ENCODE results near the gene EPB41L5. TPM values are rescaled to one million over a fixed set of nuclear protein-coding genes. Genes with fewer than 3 reads are reported as not detected.
"Not testable (repeated sequence)": the region's sequence is repeated elsewhere in the genome, so short reads cannot be mapped to it uniquely, and the experiment has no call there.

Gene EPB41L5
- total RNA-seq, 1 donor from 2014 or later = 13.2 TPM

DNA sequence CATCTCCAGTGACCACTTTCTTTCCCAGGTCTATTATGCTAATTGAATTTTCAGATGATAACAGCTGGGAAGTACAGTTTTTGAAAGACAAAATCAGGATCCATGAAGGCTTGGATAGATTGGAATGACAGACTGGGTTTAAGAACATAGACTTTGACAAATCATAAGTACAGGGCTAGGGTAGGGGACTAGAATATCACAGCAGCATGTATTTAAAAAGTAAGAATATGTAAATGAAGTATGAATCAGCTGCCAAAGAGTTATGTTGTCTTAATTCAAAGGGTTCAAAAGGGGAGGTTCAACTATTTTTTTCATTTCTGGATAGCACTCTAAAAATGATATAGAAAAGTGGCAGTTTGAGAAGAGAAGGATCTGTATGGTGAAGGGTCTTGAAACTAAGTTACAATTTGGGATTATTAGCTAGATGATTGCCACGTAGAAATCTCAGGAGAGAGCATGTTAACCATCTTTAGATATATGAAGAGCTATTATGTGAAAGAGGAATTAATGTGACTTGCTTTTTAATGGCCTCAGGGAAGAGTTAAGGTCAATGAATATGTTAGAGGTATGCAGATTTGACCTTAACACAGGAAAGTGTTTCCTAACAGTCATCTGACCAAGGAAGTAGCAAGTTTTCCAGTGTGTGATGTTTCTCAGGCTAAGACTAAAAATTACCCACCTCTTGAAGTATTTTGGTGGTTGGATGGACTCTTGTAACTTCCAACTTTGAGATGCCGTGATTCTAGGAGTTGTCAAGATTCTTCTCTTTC, 128.6 kb downstream of the EPB41L5 start:
- no peak for DNase-seq (ENCODE audit: low read depth in 2 of 2)

DNA sequence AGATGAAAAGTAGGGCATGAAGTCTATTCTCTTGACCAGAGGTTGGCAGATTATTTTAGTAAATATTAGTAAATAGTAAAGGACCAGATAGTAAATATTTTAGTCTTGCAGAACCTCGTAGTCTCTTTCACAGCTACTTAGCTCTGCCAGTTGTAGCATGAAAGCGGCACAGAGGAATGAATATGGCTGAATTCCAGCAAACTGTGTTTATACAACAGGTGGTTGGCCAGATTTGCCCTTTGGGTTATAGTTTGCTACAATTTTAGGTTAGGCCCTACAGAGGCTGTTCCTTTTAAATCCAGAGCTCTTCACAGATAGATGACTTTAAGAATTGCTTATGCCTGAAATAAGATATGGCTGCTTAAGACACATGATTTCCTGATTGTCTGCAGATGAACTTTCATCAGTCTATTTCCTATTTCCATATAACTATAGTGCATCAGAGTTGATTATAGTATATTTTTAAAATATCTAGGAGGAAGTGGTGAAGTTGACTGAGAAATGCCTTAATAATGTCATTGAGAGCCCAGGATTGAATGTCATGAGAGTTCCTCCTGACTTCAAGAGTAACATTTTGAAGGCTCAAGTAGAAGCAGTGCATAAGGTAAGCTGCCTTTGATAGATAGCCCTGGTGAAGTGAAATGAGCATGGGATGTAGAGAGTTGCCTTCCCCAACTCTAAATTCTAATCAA, 129.8 kb downstream of the EPB41L5 start:
- no peak for DNase-seq (ENCODE audit: low read depth in 2 of 2)

DNA sequence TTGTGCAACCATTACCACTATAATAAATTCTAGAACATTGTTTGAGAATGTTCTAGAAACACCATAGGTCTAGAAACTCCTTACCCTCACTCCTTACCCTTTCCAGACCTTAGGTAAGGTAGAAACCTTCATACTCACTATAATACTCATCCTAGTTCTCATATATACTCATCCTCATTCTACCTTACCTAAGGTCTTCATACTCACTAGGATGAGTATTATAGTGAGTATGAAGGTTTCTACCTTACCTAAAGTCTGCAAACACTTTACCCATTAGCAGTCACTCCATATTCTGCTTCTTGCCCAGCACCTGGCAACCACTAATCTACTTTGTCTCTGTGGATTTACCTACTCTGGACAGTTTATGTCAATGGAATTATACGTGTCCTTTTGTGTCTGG, 135.4 kb downstream of the EPB41L5 start:
- no peak for DNase-seq (ENCODE audit: low read depth in 2 of 2)

DNA sequence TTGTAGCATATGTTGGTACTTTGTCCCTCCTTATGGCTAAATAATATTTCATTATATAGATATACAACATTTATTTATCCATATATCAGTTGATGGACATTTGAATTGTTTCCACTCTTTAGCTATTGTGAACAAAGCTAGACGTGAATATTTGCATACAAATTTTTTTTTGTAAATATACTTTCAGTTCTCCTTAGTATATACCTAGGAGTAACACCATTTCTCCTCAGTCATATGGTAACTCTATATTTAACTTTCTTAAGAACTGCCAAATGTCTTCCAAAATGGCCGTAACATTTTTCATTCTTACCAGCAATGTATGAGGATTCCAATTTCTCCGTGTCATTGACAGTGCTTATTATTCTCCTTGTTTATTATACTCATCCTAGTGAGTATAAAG, 135.8 kb downstream of the EPB41L5 start:
- DNase-seq (ENCODE audit: low read depth in 2 of 2) = no peak

DNA sequence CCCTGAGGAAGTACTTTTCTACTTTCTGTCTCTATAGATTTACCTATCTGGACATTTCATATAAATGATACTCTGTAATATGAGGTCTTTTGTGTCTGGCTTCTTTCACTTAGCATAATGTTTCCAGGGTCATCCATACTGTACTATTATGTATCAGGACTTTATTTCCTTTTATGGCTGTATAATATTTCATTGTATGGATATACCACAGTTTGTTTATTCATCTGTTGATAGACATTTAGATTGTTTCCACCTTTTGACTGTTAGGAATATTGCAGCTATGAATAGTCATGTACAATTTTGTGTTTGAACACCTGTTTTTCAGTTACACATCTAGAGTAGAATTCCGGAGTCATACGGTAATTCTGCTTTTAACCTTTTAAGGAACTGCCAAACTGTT, 136.5 kb downstream of the EPB41L5 start:
- no peak for DNase-seq (ENCODE audit: low read depth in 2 of 2)

DNA sequence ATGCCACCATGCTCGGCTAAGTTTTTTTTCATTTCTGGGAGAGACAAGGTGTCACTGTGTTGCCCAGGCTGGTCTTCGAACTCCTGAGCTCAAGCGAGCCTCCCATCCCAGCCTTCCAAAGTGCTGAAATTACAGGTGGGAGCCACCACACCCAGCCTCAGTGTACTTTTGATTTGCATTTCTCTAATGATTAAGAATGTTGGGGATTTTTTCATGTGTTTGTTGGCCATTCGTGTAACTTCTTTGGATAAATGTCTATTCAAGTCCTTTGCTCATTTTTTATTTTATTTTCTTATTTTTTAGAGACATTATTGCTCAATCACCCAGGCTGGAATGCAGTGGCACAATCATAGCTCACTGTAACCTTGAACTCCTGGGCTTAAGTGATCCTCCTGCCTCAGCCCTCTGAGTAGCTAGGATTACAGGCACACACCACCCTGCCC, 137.2 kb downstream of the EPB41L5 start:
- DNase-seq (ENCODE audit: low read depth in 2 of 2) = no peak

DNA sequence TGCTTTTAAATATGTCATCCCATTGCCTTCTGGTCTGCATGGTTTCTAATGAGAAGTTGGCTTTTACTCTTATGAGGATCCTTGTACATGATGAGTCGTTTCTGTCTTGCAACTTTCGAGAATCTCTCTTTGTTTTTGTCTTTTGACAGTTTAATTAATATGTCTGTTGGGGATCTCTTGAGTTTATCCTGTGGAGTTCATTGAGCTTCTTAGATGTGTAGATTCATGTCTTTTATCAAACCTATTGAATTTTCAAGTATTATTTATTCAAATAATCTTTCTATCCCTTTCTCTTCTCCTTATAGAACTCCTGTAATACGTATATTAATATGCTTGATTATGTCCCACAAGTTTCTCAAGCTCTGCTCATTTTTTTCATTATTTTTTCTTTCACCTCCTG, 142.4 kb downstream of the EPB41L5 start:
- no peak for DNase-seq (ENCODE audit: low read depth in 2 of 2)

DNA sequence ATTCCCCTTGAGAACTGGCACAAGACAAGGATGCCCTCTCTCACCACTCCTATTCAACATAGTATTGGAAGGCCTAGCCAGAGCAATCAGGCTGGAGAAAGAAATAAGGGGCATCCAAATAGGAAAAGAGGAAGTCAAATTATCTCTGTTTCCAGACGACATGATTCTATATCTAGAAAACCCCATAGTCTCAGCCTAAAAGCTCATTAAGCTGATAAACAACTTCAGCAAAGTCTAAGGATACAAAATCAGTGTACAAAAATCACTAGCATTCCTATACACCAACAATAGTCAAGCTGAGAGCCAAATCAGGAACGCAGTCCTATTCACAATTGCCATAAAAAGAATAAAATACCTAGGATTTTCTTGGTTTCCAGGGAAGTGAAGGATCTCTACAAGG, 145.8 kb downstream of the EPB41L5 start:
- DNase-seq (ENCODE audit: low read depth in 2 of 2) = not testable (repeated sequence)

DNA sequence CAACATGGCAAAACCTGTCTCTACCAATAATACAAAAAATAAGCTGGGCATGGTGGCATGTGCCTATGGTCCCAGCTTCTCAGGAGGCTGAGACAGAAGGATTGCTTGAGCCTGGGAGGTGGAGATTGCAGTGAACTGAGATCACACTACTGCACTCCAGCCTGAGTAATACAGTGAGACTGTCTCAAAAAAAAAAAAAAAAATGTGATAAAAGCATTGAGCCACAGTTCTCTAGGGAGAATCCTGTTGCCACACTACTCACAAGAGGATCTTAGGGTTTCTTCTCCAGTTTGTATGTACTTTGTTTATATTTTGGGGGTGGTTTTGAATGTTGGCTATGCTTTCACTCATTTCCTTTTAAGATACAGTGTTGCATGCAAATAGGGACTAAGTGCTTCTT, 148.3 kb downstream of the EPB41L5 start:
- no peak for DNase-seq (ENCODE audit: low read depth in 2 of 2)

DNA sequence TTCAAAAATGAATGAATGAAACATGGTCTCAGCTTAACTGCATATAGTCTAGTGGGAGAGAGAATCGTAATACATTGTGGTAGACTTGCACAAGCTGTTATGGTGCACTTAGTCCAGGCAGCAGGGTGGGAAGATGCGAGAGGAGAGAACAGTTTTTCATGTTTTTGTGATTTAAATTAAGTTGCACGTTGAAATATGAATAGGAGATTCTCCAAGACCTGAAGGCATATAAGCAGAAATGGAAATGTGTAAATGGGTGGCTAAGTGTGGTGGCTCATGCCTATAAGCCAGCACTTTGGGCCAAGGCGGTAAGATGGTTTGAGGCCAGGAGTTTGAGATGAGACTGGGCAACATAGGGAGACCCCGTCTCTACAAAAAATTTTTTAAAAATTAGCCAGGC, 149.8 kb downstream of the EPB41L5 start:
- no peak for DNase-seq (ENCODE audit: low read depth in 2 of 2)

DNA sequence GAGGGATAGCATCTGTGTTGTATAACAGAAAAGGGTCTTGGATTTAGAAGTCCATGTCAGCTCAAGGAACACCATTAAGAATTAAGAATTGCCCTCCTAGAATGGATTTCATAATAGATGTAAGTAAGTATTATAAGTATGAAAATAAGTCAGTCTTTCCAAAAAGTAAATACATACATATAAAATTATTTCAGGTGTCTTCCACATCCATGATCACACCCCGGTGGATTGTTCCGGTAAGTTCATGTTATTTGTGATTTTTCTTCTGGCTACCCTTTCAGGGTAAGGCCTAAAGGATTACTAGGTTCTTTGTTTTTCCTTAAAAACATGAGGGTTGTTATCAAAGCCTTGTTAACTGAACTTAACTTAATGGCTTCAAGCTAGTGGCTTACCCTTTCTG, 154.4 kb downstream of the EPB41L5 start:
- DNase-seq (ENCODE audit: low read depth in 2 of 2) = no peak

DNA sequence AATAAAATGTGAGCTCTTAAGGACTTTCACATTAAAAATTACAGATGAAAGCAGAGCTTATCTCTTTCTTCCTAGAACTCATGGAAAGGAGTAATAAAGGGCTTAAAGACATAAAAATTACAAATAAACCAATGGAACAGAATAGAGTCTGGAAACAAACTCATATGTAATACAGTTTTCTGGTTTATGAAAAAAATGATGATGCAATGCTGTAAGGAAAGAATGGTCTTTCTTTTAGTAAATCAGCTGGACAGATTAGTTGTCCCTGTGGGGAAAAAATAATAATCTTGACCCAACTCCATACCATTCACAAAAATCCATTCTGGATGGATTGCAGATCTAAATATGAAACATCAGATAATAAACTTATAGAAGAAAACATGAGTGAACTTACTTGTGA, 156.1 kb downstream of the EPB41L5 start:
- DNase-seq (ENCODE audit: low read depth in 2 of 2) = no peak

DNA sequence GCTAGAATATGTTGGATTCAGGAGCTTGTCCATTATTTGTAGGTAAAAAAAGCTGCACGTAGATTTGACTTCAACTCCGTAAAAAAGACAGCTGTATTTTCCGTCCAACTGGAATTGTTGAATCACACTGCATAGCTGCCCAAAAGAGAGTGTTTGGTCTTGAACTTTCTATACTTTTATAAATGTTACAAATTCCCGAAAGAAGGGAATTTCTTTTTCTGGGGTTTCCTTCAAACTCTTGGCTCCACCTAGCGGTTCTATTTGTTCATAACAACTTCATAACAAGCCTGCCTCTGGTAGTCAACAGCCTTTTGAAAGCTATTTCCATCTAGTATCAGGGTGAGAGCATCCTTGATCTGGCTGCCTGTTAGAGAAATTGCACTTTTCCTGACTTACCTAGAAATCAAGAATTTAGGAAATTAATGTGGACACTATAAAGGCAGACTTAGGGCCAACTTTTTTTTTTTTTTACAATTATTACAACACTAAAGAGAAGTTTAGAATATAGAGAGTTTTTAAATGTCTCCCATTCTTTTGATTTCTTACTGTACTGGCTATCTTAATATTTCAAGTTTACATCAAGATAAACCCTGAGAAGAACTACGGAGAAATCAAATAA, 162.2 kb downstream of the EPB41L5 start:
- DNase-seq (ENCODE audit: low read depth in 2 of 2) = peak; percentile 63 to 76

DNA sequence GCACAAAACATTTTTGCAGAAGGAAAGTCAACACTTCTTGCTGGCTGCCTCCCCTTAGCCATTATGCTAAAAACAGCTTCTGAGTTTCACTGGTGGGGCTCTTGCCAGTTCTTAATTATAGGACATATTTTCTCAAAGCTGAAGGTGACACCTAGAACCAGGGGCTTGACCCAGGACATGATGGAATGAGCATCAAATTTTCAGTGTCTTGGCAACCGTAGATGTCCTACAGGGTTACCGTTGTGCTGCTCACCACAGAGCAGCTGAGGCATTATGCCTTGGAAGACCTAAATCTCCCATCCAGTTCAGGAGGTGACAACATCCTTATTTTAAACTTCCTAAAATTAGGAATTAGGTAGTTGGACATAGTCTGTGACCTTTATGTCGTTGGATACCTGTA, 163.6 kb downstream of the EPB41L5 start:
- no peak for DNase-seq (ENCODE audit: low read depth in 2 of 2)

DNA sequence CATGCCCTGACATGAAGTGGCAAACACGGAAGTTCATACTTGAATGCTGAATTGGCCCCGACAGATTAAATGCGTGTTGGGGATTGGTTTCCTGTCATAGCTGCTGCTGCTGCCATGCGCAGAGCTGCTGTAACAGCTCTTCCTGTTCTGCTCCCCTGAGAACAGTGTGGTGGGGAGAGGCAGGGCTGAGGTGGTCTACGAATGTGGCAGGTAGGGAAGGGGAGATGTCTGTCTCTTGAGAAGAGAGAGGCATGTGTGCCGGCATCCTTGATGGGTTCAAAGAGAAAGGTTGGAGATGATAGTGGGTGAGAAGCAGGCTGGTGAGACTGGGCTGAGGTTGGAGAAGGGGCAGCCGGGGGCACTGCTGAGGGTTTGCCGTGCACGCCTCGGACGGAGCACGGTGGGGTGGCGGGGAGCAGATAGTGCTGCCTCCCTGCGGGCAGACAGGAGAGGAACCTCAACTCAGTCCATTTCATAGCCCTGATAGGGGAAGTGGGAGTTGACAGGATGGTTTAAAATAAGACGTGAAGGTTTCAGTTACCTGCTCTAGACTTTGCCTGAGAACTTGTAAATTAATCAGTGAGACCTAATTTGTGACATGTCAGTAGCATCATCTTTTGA, 164.2 kb downstream of the EPB41L5 start:
- peak in 1 of 2 donors; percentile 53 for DNase-seq (ENCODE audit: low read depth in 2 of 2)

DNA sequence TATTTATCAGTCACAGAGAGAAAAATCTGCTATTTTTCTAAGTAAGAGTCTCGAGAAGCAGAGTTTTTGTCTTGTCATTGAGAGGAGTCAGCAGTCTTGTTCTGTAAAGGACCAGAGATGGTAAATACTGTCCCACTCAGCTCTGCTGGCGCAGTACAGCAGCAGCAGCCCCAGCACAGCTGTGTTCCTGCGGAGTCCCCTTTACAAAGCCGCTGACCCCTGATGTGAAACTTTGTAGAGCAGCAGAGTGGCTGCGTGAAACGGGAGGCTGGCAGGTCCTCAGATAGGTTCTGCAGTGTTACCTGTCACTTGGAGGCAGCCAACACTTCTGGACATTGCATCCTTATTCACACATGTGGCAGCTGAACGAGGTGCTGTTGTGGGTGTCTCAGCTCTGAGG, 165.1 kb downstream of the EPB41L5 start:
- no peak for DNase-seq (ENCODE audit: low read depth in 2 of 2)

DNA sequence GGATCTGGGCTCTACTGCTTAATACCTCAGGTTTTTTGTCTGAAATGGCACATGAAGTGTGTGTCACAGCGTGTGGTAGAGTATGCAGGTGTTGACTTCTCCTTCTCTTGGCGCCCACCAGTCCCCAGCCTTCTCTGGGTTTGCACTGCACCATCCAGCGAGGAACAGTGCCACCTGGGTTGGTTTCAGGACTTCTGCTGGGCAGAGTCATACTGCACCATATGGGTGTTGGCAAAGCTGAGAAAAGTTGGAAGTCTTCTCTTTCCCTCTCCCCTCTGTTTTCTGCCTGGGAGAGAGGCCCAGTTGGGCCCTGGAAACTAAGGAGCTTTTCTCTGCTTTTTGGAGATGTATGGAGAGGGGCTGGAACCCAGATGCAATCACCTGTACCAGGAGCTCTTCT, 166.5 kb downstream of the EPB41L5 start:
- no peak for DNase-seq (ENCODE audit: low read depth in 2 of 2)

DNA sequence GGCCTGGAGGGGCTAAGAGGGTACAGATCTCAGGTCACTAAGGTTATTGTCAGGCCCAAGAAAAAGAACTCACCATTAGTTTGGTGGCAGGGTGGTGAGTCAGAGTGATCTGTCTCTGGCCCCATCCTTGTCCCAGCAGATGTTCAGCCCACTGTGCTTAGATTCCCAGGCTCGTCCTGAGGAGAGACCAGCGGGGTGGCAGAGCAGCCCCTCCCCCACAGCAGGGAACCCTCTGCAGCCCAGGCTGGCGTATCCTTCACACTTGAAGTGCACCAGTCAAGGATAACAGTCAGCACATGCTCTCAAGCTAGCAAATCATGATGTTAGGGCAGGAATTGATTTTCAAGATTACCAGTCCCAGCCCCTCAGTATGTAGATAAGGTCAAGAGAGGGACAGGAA, 167.2 kb downstream of the EPB41L5 start:
- DNase-seq (ENCODE audit: low read depth in 2 of 2) = no peak

DNA sequence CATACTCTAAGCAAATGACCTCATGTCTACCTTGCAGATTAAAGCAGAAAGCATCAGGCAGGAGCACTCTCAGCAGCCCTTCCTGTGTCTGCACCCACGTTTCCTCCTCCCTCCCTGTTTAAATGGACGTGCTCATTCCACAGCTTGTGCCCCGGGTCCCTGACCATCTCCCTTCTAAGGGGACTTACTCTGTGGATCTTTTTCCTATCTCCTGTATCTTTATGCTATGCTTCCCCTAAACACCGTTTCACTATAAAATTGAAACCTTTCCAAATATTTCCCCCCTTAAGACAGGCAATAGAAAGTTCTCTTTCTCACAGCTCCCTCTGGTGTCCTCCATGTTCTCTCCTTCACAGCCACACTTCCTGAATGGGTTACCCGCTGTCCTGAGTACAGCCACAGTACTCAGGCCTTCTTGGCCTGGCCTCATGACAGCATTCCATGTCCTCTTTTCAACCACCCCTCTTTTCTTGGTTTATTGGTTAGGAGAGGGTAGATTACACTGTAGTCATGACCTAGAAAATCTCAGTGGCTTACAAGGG, 169.2 kb downstream of the EPB41L5 start:
- DNase-seq (ENCODE audit: low read depth in 2 of 2) = no peak

DNA sequence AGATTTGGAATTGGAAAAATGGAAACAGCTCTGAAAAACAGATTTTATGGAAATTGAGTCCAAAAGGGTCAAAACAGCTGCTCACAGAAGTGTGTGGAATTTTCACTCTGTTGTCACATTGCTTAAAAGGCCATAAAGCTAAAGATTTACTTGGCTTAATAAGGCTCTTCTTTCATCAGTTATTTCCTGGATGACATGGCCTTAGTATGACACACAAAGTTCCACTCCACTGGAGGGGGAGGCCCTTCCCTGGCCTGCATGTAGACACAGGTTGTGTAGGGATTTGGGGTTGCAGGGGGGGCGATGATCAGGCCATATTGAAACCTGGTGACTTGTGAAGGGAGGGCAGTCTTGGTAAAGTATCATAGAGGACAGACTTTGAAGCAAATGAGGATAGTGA, 176.3 kb downstream of the EPB41L5 start:
- no peak for DNase-seq (ENCODE audit: low read depth in 2 of 2)

DNA sequence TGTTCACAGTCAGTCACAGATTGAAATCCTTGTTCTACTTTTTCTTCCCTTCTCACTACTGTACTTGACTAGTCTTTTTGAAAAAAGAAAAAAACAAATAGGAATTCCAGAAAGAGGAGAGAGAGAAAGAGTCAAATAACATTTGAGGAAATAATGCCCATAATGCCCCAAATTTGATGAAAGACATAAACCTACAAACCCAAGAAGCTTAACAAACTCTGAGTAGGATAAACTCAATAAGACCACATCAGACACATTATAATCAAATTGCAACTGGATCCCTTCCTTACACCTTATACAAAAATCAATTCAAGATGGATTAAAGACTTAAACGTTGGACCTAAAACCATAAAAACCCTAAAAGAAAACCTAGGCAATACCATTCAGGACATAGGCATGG, 179.4 kb downstream of the EPB41L5 start:
- no peak for DNase-seq (ENCODE audit: low read depth in 2 of 2)

DNA sequence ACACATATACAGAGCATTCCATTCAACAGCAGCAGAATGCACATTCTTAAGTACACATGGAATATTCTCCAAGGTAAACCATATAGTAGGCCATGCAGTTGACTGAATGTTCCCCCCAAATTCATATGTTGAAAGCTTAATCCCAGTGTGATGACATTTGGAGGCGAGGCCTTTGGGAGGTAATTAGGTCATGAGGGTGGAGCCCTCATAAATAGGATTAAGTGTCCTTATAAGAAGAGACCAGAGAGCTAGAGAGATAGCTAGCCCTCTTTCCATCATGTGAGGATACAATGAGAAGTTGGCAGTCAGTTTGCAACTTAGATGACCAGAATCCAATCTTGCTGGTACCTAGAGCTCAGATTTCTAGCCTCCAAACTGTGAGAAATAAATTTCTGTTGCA, 182.7 kb downstream of the EPB41L5 start:
- no peak for DNase-seq (ENCODE audit: low read depth in 2 of 2)

Measured in dermis microvascular lymphatic vessel endothelial cell (primary cell).